Panc1 (cell line): ENCODE data around the gene UGT1A9. TPM values are rescaled to one million over a fixed set of nuclear protein-coding genes. Genes with fewer than 3 reads are reported as not detected.
"Not testable (repeated sequence)": the region's sequence is repeated elsewhere in the genome, so short reads cannot be mapped to it uniquely, and the experiment has no call there.

Source experiments
- ATAC-seq: fragments of 200-7000 bp; cut with Tn5 transposase; 2 replicates; pipeline ENCODE4 v1.9.1; 2020; ENCODE audit warnings: mild to moderate bottlenecking, moderate library complexity
- BruUV-seq: library from RNA; stranded (reverse); fragments of 400-500 nt; replicated peaks from 2 replicates; lab custom pipeline; 2021; lab: Mats Ljungman, UMichigan
- CTCF ChIA-PET: fragments of 300-600 bp; sonication (Branson Sonifier 250); formaldehyde crosslinking; loops from one replicate; lab custom pipeline; 2022; ENCODE audit warnings: antibody characterized with exemption; lab: Charles Lee
- POLR2A ChIA-PET: fragments of 300-600 bp; sonication (Branson Sonifier 250); formaldehyde crosslinking; loops from one replicate; lab custom pipeline; 2022; ENCODE audit warnings: antibody characterized with exemption; lab: Charles Lee
- DNase-seq: peaks from one replicate; pipeline ENCODE4 v3.0.0-alpha.2; 2010; ENCODE audit warnings: low read depth, low spot score
- H3K27ac ChIP-seq: 2 replicates; pipeline ENCODE4 v1.5.1; 2011; ENCODE audit warnings: mild to moderate bottlenecking, low read length, inconsistent platforms
- H3K27me3 ChIP-seq: fragments of 200-500 bp; sonication (Bioruptor generic); 2 replicates; pipeline ENCODE4 v1.6.0; 2014; ENCODE audit warnings: low read length, inconsistent platforms; ENCODE audit not compliant: control insufficient read depth, insufficient read depth
- H3K36me3 ChIP-seq: fragments of 200-500 bp; sonication (Bioruptor generic); 2 replicates; pipeline ENCODE4 v1.5.1; 2014; ENCODE audit warnings: inconsistent platforms, mild to moderate bottlenecking, low read length, moderate library complexity; ENCODE audit not compliant: control insufficient read depth, insufficient read depth
- H3K4me1 ChIP-seq: 2 replicates; pipeline ENCODE4 v1.5.1; 2011; ENCODE audit warnings: inconsistent platforms, mild to moderate bottlenecking, low read length, moderate library complexity; ENCODE audit not compliant: control insufficient read depth, insufficient read depth
- H3K4me3 ChIP-seq, 2 experiments: 2 replicates each; pipeline ENCODE4 v1.5.1; 2011 to 2012; ENCODE audit warnings: low read depth in 2 of 2, low read length in 2 of 2, mild to moderate bottlenecking in 2 of 2, inconsistent platforms in 1 of 2, moderate library complexity in 1 of 2
- H3K9me3 ChIP-seq: fragments of 200-500 bp; sonication (Bioruptor generic); 2 replicates; pipeline ENCODE4 v1.5.1; 2014; ENCODE audit warnings: low read depth, mild to moderate bottlenecking, inconsistent platforms, low read length, moderate library complexity; ENCODE audit not compliant: control insufficient read depth, insufficient read depth
- POLR2AphosphoS5 ChIP-seq: IDR thresholded peaks from 2 replicates; pipeline ENCODE4 v1.6.1; 2012; ENCODE audit warnings: mild to moderate bottlenecking, low read depth, low read length, moderate library complexity
- SIN3A ChIP-seq: IDR thresholded peaks from 2 replicates; pipeline ENCODE4 v1.6.1; 2012; ENCODE audit warnings: low read depth, mild to moderate bottlenecking, low read length, moderate library complexity, borderline replicate concordance; ENCODE audit not compliant: insufficient read depth
- TCF7L2 ChIP-seq: IDR thresholded peaks from 2 replicates; pipeline ENCODE4 v1.6.1; 2011; ENCODE audit warnings: mild to moderate bottlenecking, low read depth, low read length, inconsistent platforms
- in situ Hi-C: cut with HindIII; loops from 2 replicates; pipeline ENCODE4 v1.10.0; 2016; ENCODE audit warnings: low sequenced_read_pairs, low pct_unique_long_range_greater_than_20kb
- intact Hi-C: fragments of 100-400 bp; cut with micrococcal nuclease; formaldehyde crosslinking; loops from one replicate; pipeline ENCODE4 v1.10.0; 2022; ENCODE audit not compliant: unreplicated experiment
- total RNA-seq: library from RNA; stranded (reverse); gene quantifications from one replicate; pipeline ENCODE4 v1.2.1, GENCODE V29; 2021; ENCODE audit not compliant: unreplicated experiment
- TF ChIP-seq, protein P1 (sequence below): fragments of 450-650 bp; IDR thresholded peaks from 2 replicates; pipeline ENCODE4 v1.5.1; 2017; ENCODE audit warnings: mild to moderate bottlenecking
- TF ChIP-seq, protein P2 (sequence below), 2 experiments: IDR thresholded peaks; 2 replicates each; pipeline ENCODE4 v1.6.1; 2011 to 2012; ENCODE audit warnings: low read depth in 2 of 2, control low read depth in 1 of 2, low read length in 1 of 2, mild to moderate bottlenecking in 1 of 2, moderate library complexity in 1 of 2; ENCODE audit not compliant: insufficient read depth in 1 of 2

Gene UGT1A9
- total RNA-seq, 1 experiment from 2014 or later = not detected

- Histone ChIP-seq H3K27me3 (no peaks in the 10 kb centered on the region), H3K4me3 (no peak overlapping the region), H3K36me3 (no peaks in the 10 kb centered on the region), H3K27ac (no peak overlapping the region), H3K9me3 (no peaks in the 10 kb centered on the region), H3K4me1 (no peaks in the 10 kb centered on the region)
- BruUV-seq = no TSS peak
- TF ChIP-seq, protein P1, sequence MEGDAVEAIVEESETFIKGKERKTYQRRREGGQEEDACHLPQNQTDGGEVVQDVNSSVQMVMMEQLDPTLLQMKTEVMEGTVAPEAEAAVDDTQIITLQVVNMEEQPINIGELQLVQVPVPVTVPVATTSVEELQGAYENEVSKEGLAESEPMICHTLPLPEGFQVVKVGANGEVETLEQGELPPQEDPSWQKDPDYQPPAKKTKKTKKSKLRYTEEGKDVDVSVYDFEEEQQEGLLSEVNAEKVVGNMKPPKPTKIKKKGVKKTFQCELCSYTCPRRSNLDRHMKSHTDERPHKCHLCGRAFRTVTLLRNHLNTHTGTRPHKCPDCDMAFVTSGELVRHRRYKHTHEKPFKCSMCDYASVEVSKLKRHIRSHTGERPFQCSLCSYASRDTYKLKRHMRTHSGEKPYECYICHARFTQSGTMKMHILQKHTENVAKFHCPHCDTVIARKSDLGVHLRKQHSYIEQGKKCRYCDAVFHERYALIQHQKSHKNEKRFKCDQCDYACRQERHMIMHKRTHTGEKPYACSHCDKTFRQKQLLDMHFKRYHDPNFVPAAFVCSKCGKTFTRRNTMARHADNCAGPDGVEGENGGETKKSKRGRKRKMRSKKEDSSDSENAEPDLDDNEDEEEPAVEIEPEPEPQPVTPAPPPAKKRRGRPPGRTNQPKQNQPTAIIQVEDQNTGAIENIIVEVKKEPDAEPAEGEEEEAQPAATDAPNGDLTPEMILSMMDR = peak; percentile 27; the same call in 1 of the 2 replicates
- TF ChIP-seq, protein P2, sequence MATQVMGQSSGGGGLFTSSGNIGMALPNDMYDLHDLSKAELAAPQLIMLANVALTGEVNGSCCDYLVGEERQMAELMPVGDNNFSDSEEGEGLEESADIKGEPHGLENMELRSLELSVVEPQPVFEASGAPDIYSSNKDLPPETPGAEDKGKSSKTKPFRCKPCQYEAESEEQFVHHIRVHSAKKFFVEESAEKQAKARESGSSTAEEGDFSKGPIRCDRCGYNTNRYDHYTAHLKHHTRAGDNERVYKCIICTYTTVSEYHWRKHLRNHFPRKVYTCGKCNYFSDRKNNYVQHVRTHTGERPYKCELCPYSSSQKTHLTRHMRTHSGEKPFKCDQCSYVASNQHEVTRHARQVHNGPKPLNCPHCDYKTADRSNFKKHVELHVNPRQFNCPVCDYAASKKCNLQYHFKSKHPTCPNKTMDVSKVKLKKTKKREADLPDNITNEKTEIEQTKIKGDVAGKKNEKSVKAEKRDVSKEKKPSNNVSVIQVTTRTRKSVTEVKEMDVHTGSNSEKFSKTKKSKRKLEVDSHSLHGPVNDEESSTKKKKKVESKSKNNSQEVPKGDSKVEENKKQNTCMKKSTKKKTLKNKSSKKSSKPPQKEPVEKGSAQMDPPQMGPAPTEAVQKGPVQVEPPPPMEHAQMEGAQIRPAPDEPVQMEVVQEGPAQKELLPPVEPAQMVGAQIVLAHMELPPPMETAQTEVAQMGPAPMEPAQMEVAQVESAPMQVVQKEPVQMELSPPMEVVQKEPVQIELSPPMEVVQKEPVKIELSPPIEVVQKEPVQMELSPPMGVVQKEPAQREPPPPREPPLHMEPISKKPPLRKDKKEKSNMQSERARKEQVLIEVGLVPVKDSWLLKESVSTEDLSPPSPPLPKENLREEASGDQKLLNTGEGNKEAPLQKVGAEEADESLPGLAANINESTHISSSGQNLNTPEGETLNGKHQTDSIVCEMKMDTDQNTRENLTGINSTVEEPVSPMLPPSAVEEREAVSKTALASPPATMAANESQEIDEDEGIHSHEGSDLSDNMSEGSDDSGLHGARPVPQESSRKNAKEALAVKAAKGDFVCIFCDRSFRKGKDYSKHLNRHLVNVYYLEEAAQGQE (IDR thresholded peaks at IDR 0.05; ENCODE audit: insufficient read depth in 1 of 2, low read depth in 2 of 2, low read length in 1 of 2) = no peak
- DNase-seq (no peak), ATAC-seq (no peak)
- in situ Hi-C loops (no loop called here), intact Hi-C loops (no loop called here)
- POLR2A ChIA-PET = no interaction called here
- CTCF ChIA-PET = no interaction called here
Observed at GRCh38 chr2:233643128-233643527, 28.6 kb upstream of the UGT1A9 start.

DNA sequence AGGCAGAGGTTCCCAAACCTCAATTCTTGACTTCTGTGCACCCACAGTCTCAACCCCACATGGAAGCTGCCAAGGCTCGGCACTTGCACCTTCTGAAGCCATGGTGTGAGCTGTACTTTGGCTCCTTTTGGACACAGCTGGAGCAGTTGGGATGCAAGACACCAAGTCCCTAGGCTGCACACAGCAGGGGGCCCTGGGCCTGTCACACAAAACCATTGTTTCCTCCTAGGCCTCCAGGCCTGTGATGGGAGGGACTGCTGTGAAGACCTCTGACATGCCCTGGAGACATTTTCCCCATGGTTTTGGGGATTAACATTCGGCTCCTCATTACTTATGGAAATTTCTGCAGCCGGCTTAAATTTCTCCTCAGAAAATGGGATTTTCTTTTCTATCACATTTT lies 25.7 kb upstream of the UGT1A9 start:
- H3K27ac ChIP-seq, BruUV-seq, ATAC-seq, H3K9me3 ChIP-seq, POLR2A ChIA-PET, in situ Hi-C loops, CTCF ChIA-PET, H3K36me3 ChIP-seq, H3K4me3 ChIP-seq, DNase-seq, H3K27me3 ChIP-seq, H3K4me1 ChIP-seq, intact Hi-C loops: not testable (repeated sequence)

- ChIA-PET CTCF (no interaction called here), POLR2A (no interaction called here)
Observed at GRCh38 chr2:233650981-233651380, 20.7 kb upstream of the UGT1A9 start.

More at GRCh38 chr2:233650981-233651380, 20.7 kb upstream of the UGT1A9 start:
- H3K4me3 ChIP-seq = no peak overlapping the region
- H3K27me3 ChIP-seq = no peaks in the 10 kb centered on the region
- in situ Hi-C loops (no loop called here), intact Hi-C loops (no loop called here)
- no peaks in the 10 kb centered on the region for H3K4me1 ChIP-seq
- no peaks in the 10 kb centered on the region for H3K9me3 ChIP-seq
- no peak overlapping the region for H3K27ac ChIP-seq
- H3K36me3 ChIP-seq = no peaks in the 10 kb centered on the region
- no peak for ATAC-seq
- no peak for DNase-seq
- no TSS peak for BruUV-seq
- TF ChIP-seq SIN3A (no peak), POLR2AphosphoS5 (no peak), TCF7L2 (no peak)
- TF ChIP-seq, protein P1 = no peak
- TF ChIP-seq, protein P2 (IDR thresholded peaks at IDR 0.05; ENCODE audit: insufficient read depth in 1 of 2, low read depth in 2 of 2, low read length in 1 of 2) = no peak
